ENCODE measurements around the gene PCP2. TPM values are rescaled to one million over a fixed set of nuclear protein-coding genes. Genes with fewer than 3 reads are reported as not detected.

Gene PCP2
- total and polyA plus RNA-seq, 2 of the 13 experiments (the other 11 are each of a cell fraction or from before 2014, with no cell fraction given), result 0.62 TPM; not detected in 1

DNA sequence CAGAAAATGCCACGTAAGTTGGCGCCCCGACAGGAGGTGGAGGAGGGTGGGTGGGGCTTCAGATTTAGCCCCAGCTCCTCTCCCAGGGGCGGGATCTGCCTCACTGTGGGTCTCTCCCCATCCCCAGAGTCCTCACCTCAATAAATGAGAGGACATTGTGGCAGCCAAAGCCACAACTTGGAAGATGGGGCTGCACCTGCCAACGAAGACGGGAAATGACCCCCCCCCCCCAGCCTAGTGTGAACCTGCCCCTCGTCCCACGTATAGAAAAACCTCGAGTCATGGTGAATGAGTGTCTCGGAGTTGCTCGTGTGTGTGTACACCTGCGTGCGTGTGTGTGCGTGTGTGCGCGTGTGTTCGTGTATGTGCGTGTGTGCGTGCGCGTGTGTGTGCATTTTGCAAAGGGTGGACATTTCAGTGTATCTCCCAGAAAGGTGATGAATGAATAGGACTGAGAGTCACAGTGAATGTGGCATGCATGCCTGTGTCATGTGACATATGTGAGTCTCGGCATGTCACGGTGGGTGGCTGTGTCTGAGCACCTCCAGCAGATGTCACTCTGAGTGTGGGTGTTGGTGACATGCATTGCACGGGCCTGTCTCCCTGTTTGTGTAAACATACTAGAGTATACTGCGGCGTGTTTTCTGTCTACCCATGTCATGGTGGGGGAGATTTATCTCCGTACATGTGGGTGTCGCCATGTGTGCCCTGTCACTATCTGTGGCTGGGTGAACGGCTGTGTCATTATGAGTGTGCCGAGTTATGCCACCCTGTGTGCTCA, 45.6 kb upstream of the PCP2 start:
- peaks cover 5% of the 10 kb centered on the region for H3K79me2 ChIP-seq (ENCODE audit: insufficient read depth, low read length)
- H3K27ac ChIP-seq (ENCODE audit: extremely low read length, insufficient read depth, low read length), result no peak overlapping the region
- H3K9me3 ChIP-seq (ENCODE audit: low read length), result no peaks in the 10 kb centered on the region
- 0 out of 5 replicates have a peak, but pooled peaks cover 0 to 2% of the 10 kb centered on the region in 2 experiments for H3K36me3 ChIP-seq (replicated peaks in 1 of 2; ENCODE audit: control insufficient read depth in 1 of 2, insufficient read depth in 2 of 2, low read length in 2 of 2)
- BruUV-seq (replicated peaks), result no TSS peak
- ATAC-seq, result no peak; the same call in 2 of the 3 replicates
- H4K20me1 ChIP-seq (ENCODE audit: insufficient read depth, low read length), result no peaks in the 10 kb centered on the region
- no peak overlapping the region for H2AFZ ChIP-seq (ENCODE audit: low read length)
- 35% methylated on average over 26 of the region's 30 CpGs for WGBS (ENCODE audit: low lambda C conversion rate)
- TF ChIP-seq PPARG (CRISPR knock-in tag; conservative IDR thresholded peaks at IDR 0.05) (no peak), KDM5B (CRISPR knock-in tag; IDR thresholded peaks at IDR 0.05; ENCODE audit: borderline replicate concordance) (0 out of 2 replicates have a peak, but pooled peaks have one; percentile 6), RARA (CRISPR knock-in tag; IDR thresholded peaks at IDR 0.05) (0 out of 2 replicates have a peak, but pooled peaks have one; percentile 13), STAG1 (CRISPR knock-in tag; IDR thresholded peaks at IDR 0.05) (peak; percentile 53; the same call in 1 of the 2 replicates), ZNF605 (CRISPR knock-in tag; IDR thresholded peaks at IDR 0.05) (no peak)
- TF ChIP-seq, protein P1, sequence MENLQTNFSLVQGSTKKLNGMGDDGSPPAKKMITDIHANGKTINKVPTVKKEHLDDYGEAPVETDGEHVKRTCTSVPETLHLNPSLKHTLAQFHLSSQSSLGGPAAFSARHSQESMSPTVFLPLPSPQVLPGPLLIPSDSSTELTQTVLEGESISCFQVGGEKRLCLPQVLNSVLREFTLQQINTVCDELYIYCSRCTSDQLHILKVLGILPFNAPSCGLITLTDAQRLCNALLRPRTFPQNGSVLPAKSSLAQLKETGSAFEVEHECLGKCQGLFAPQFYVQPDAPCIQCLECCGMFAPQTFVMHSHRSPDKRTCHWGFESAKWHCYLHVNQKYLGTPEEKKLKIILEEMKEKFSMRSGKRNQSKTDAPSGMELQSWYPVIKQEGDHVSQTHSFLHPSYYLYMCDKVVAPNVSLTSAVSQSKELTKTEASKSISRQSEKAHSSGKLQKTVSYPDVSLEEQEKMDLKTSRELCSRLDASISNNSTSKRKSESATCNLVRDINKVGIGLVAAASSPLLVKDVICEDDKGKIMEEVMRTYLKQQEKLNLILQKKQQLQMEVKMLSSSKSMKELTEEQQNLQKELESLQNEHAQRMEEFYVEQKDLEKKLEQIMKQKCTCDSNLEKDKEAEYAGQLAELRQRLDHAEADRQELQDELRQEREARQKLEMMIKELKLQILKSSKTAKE (CRISPR knock-in tag; IDR thresholded peaks at IDR 0.05; ENCODE audit: borderline replicate concordance), result 0 out of 2 replicates have a peak, but pooled peaks have one; percentile 13
- TF ChIP-seq, protein P2, sequence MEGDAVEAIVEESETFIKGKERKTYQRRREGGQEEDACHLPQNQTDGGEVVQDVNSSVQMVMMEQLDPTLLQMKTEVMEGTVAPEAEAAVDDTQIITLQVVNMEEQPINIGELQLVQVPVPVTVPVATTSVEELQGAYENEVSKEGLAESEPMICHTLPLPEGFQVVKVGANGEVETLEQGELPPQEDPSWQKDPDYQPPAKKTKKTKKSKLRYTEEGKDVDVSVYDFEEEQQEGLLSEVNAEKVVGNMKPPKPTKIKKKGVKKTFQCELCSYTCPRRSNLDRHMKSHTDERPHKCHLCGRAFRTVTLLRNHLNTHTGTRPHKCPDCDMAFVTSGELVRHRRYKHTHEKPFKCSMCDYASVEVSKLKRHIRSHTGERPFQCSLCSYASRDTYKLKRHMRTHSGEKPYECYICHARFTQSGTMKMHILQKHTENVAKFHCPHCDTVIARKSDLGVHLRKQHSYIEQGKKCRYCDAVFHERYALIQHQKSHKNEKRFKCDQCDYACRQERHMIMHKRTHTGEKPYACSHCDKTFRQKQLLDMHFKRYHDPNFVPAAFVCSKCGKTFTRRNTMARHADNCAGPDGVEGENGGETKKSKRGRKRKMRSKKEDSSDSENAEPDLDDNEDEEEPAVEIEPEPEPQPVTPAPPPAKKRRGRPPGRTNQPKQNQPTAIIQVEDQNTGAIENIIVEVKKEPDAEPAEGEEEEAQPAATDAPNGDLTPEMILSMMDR (CRISPR knock-in tag; IDR thresholded peaks at IDR 0.05), result peak; percentile 56
- TF ChIP-seq, protein P3, sequence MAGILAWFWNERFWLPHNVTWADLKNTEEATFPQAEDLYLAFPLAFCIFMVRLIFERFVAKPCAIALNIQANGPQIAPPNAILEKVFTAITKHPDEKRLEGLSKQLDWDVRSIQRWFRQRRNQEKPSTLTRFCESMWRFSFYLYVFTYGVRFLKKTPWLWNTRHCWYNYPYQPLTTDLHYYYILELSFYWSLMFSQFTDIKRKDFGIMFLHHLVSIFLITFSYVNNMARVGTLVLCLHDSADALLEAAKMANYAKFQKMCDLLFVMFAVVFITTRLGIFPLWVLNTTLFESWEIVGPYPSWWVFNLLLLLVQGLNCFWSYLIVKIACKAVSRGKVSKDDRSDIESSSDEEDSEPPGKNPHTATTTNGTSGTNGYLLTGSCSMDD (CRISPR knock-in tag; IDR thresholded peaks at IDR 0.05), result no peak
- peaks cover 36% of the 10 kb centered on the region for H3K4me1 ChIP-seq (ENCODE audit: insufficient read depth, low read length)
- H3K27me3 ChIP-seq (ENCODE audit: control insufficient read depth in 1 of 2, insufficient read depth in 2 of 2, low read length in 2 of 2), result peaks cover 3 to 20% of the 10 kb centered on the region in 2 experiments; a peak in 2 of 5 replicates
- H3K4me2 ChIP-seq (ENCODE audit: low read depth, low read length), result peak overlapping the region; percentile 92; the same call in 1 of the 2 replicates
- in situ Hi-C loops (cut with HindIII; ENCODE audit: extremely low pct_ligation_motif_present, low pct_unique_long_range_greater_than_20kb), result no loop called here
- ChIA-PET CTCF (ENCODE audit: low intra/inter-chr PET ratio, low total read pairs) (interaction anchor here (2.8 to 3.1 kb wide), 2 partner anchors 27 to 111 kb away, joined by 13 to 34 read pairs; no protein-coding TSS in a partner anchor), POLR2A (no interaction called here)
- no peak overlapping the region for H3K4me3 ChIP-seq (replicated peaks in 1 of 3; ENCODE audit: insufficient read depth in 1 of 3, low read depth in 2 of 3, low read length in 3 of 3)
- peak; percentile 39 for FAIRE-seq
- H3K9ac ChIP-seq (ENCODE audit: insufficient read depth, low read depth, low read length), result no peak overlapping the region
- peak; percentile 36 for DNase-seq (ENCODE audit: low spot score)
- intact Hi-C loops (cut with micrococcal nuclease; ENCODE audit: unreplicated experiment), result no loop called here
